WTC11 (cell line): Measurements from ENCODE around the gene FOXK1. TPM values are rescaled to one million over a fixed set of nuclear protein-coding genes. Genes with fewer than 3 reads are reported as not detected.
A peak's percentile ranks its signal among the peaks of the same experiment; 100 is the strongest.

Source experiments
- ATAC-seq: fragments of 200-7000 bp; cut with Tn5 transposase; 2 replicates; pipeline ENCODE4 v1.10.0; 2021; ENCODE audit warnings: mild to moderate bottlenecking, moderate library complexity
- CTCF ChIA-PET: fragments of 300-600 bp; sonication (Branson Sonifier 250); formaldehyde crosslinking; loops from one replicate; lab custom pipeline; 2021; ENCODE audit warnings: antibody characterized with exemption; lab: Charles Lee
- POLR2A ChIA-PET: fragments of 350-600 bp; sonication (Branson Sonifier 250); formaldehyde crosslinking; loops from one replicate; lab custom pipeline; 2021; ENCODE audit warnings: antibody characterized with exemption; lab: Charles Lee
- DNase-seq: peaks from one replicate; pipeline ENCODE4 v3.0.0; 2021; ENCODE audit warnings: low spot score
- H3K27ac Mint-ChIP-seq: 2 replicates; pipeline ENCODE4 v1.8.0; 2021; ENCODE audit warnings: mixed read lengths
- H3K27me3 Mint-ChIP-seq: 2 replicates; pipeline ENCODE4 v1.8.0; 2021; ENCODE audit warnings: low read depth, mild to moderate bottlenecking, moderate library complexity, mixed read lengths
- H3K36me3 Mint-ChIP-seq: 2 replicates; pipeline ENCODE4 v1.8.0; 2021; ENCODE audit warnings: mixed read lengths
- H3K4me1 Mint-ChIP-seq: 2 replicates; pipeline ENCODE4 v1.8.0; 2022; ENCODE audit warnings: mixed read lengths
- H3K4me3 Mint-ChIP-seq: 2 replicates; pipeline ENCODE4 v1.8.0; 2021; ENCODE audit warnings: mild to moderate bottlenecking, moderate library complexity, mixed read lengths
- H3K9me3 Mint-ChIP-seq: 2 replicates; pipeline ENCODE4 v1.8.0; 2021; ENCODE audit warnings: mixed read lengths
- ATF6 ChIP-seq: sonication (generic); formaldehyde crosslinking; IDR thresholded peaks from 2 replicates; pipeline ENCODE4 v1.8.1; 2023; ENCODE audit warnings: mild to moderate bottlenecking, missing genetic modification reagents
- CBFB ChIP-seq: sonication (generic); formaldehyde crosslinking; IDR thresholded peaks from 2 replicates; pipeline ENCODE4 v1.8.1; 2022; ENCODE audit warnings: mild to moderate bottlenecking, low read depth, missing genetic modification reagents
- CDX4 ChIP-seq: fragments of 250-450 bp; sonication (Bioruptor Pico); IDR thresholded peaks from 2 replicates; pipeline ENCODE4 v1.9.0; 2021; ENCODE audit warnings: moderate library complexity, mild to moderate bottlenecking, inconsistent platforms, borderline replicate concordance
- E2F1 ChIP-seq: sonication (generic); formaldehyde crosslinking; IDR thresholded peaks from 2 replicates; pipeline ENCODE4 v1.8.0; 2022; ENCODE audit warnings: mild to moderate bottlenecking, missing genetic modification reagents
- ESRRA ChIP-seq: sonication (generic); formaldehyde crosslinking; IDR thresholded peaks from 2 replicates; pipeline ENCODE4 v1.8.1; 2022; ENCODE audit warnings: mild to moderate bottlenecking, missing genetic modification reagents, borderline replicate concordance
- FOXP1 ChIP-seq: sonication (generic); formaldehyde crosslinking; IDR thresholded peaks from 2 replicates; pipeline ENCODE4 v1.8.0; 2022; ENCODE audit warnings: missing genetic modification reagents, mild to moderate bottlenecking, moderate library complexity, borderline replicate concordance
- HMGA2 ChIP-seq: fragments of 250-450 bp; sonication (Bioruptor Pico); IDR thresholded peaks from 2 replicates; pipeline ENCODE4 v1.4.0; 2021; ENCODE audit warnings: mild to moderate bottlenecking, moderate library complexity
- JAZF1 ChIP-seq: fragments of 250-450 bp; sonication (Bioruptor Pico); IDR thresholded peaks from 2 replicates; pipeline ENCODE4 v1.9.0; 2021; ENCODE audit warnings: moderate library complexity, mild to moderate bottlenecking, inconsistent platforms
- JUN ChIP-seq: sonication (generic); formaldehyde crosslinking; IDR thresholded peaks from 2 replicates; pipeline ENCODE4 v1.8.0; 2023; ENCODE audit warnings: mild to moderate bottlenecking, missing genetic modification reagents
- SMAD4 ChIP-seq: sonication (generic); formaldehyde crosslinking; IDR thresholded peaks from 2 replicates; pipeline ENCODE4 v1.8.0; 2022; ENCODE audit warnings: mild to moderate bottlenecking, missing genetic modification reagents
- SP1 ChIP-seq: sonication (generic); formaldehyde crosslinking; conservative IDR thresholded peaks from 2 replicates; pipeline ENCODE4 v1.8.1; 2022; ENCODE audit warnings: missing genetic modification reagents
- TCF7 ChIP-seq: sonication (generic); formaldehyde crosslinking; IDR thresholded peaks from 2 replicates; pipeline ENCODE4 v1.8.0; 2022; ENCODE audit warnings: mild to moderate bottlenecking, low read depth, missing genetic modification reagents, moderate library complexity
- TEAD1 ChIP-seq: sonication (generic); formaldehyde crosslinking; IDR thresholded peaks from 2 replicates; pipeline ENCODE4 v1.8.0; 2022; ENCODE audit warnings: mild to moderate bottlenecking, missing genetic modification reagents
- USF2 ChIP-seq: sonication (generic); formaldehyde crosslinking; IDR thresholded peaks from 2 replicates; pipeline ENCODE4 v1.8.1; 2023; ENCODE audit warnings: mild to moderate bottlenecking, missing genetic modification reagents, moderate library complexity
- ZNF396 ChIP-seq: fragments of 250-450 bp; sonication (Bioruptor Pico); IDR thresholded peaks from 2 replicates; pipeline ENCODE4 v1.8.0; 2021; ENCODE audit warnings: mild to moderate bottlenecking, moderate library complexity, borderline replicate concordance
- total RNA-seq: library from RNA; stranded (reverse); gene quantifications from 3 replicates; pipeline ENCODE4 v1.2.3, GENCODE V29; 2021
- TF ChIP-seq, protein P1 (sequence below): sonication (generic); formaldehyde crosslinking; IDR thresholded peaks from 2 replicates; pipeline ENCODE4 v1.8.1; 2023; ENCODE audit warnings: mild to moderate bottlenecking, missing genetic modification reagents, borderline replicate concordance
- TF ChIP-seq, protein P2 (sequence below): sonication (generic); formaldehyde crosslinking; IDR thresholded peaks from 2 replicates; pipeline ENCODE4 v1.8.1; 2022; ENCODE audit warnings: missing genetic modification reagents, borderline replicate concordance
- TF ChIP-seq, protein P3 (sequence below): sonication (generic); formaldehyde crosslinking; conservative IDR thresholded peaks from 2 replicates; pipeline ENCODE4 v1.8.1; 2023; ENCODE audit warnings: mild to moderate bottlenecking, low read depth, missing genetic modification reagents, moderate library complexity
- TF ChIP-seq, protein P4 (sequence below): sonication (generic); formaldehyde crosslinking; IDR thresholded peaks from 2 replicates; pipeline ENCODE4 v1.8.0; 2022; ENCODE audit warnings: mild to moderate bottlenecking, missing genetic modification reagents

The FOXK1 gene
- total RNA-seq, 1 experiment from 2014 or later: 21.9 TPM

GRCh38 chr7:4716946-4717795, 35.1 kb downstream of the FOXK1 start:
- no peak overlapping the region for H3K27ac Mint-ChIP-seq
- TF ChIP-seq ESRRA (CRISPR knock-in tag) (no peak), JUN (no peak), TCF7 (no peak), FOXP1 (CRISPR knock-in tag) (0 out of 2 replicates have a peak, but pooled peaks have one; percentile 47), USF2 (CRISPR knock-in tag) (no peak)
- TF ChIP-seq, all 79 proteins: peak for 1
- DNase-seq (no peak), ATAC-seq (no peak)
- Mint-ChIP-seq H3K36me3 (peaks cover 25% of the 10 kb centered on the region), H3K4me1 (peaks cover 10% of the 10 kb centered on the region; the same call in 1 of the 2 replicates), H3K4me3 (no peak overlapping the region), H3K27me3 (peaks cover 45% of the 10 kb centered on the region), H3K9me3 (peaks cover 11% of the 10 kb centered on the region)
- ChIA-PET CTCF (interaction anchor here (1.3 kb wide), 2 partner anchors 37 to 81 kb away, joined by 3 to 4 read pairs; no protein-coding TSS in a partner anchor), POLR2A (no interaction called here)

DNA sequence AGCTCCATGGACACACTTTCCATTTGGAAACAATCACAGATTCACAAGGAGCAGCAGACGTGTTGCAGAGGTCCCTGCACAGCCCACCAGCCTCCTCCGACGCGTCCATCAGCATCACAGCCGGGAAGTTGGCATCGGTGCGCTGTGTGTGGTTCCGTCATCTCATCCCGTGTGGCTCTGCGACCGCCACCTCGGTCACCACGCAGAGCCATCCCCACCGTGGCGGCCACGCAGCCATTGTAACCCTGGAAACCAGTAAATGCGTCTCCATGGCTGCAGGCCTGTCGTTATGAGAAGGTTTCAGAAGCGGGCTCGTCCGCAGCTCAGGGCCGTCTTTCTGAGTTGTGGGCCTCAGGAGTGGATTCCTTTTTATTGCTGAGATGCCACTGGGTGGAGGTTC, 36.0 kb downstream of the FOXK1 start:
- H3K4me3 Mint-ChIP-seq: no peak overlapping the region
- peaks cover 36% of the 10 kb centered on the region for H3K27me3 Mint-ChIP-seq
- 0 out of 2 replicates have a peak, but pooled peaks cover 7% of the 10 kb centered on the region for H3K4me1 Mint-ChIP-seq
- no peak overlapping the region for H3K27ac Mint-ChIP-seq
- peaks cover 11% of the 10 kb centered on the region for H3K9me3 Mint-ChIP-seq
- peaks cover 25% of the 10 kb centered on the region for H3K36me3 Mint-ChIP-seq
- ATAC-seq: no peak
- no peak for DNase-seq
- ChIA-PET POLR2A (no interaction called here), CTCF (interaction anchor here (1.3 kb wide), 1 partner anchor 36 kb away, joined by 3 read pairs; no protein-coding TSS in a partner anchor)
- TF ChIP-seq, protein P1, sequence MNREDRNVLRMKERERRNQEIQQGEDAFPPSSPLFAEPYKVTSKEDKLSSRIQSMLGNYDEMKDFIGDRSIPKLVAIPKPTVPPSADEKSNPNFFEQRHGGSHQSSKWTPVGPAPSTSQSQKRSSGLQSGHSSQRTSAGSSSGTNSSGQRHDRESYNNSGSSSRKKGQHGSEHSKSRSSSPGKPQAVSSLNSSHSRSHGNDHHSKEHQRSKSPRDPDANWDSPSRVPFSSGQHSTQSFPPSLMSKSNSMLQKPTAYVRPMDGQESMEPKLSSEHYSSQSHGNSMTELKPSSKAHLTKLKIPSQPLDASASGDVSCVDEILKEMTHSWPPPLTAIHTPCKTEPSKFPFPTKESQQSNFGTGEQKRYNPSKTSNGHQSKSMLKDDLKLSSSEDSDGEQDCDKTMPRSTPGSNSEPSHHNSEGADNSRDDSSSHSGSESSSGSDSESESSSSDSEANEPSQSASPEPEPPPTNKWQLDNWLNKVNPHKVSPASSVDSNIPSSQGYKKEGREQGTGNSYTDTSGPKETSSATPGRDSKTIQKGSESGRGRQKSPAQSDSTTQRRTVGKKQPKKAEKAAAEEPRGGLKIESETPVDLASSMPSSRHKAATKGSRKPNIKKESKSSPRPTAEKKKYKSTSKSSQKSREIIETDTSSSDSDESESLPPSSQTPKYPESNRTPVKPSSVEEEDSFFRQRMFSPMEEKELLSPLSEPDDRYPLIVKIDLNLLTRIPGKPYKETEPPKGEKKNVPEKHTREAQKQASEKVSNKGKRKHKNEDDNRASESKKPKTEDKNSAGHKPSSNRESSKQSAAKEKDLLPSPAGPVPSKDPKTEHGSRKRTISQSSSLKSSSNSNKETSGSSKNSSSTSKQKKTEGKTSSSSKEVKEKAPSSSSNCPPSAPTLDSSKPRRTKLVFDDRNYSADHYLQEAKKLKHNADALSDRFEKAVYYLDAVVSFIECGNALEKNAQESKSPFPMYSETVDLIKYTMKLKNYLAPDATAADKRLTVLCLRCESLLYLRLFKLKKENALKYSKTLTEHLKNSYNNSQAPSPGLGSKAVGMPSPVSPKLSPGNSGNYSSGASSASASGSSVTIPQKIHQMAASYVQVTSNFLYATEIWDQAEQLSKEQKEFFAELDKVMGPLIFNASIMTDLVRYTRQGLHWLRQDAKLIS (CRISPR knock-in tag): no peak
- TF ChIP-seq SMAD4 (CRISPR knock-in tag): no peak
- no peak for TF ChIP-seq HMGA2 (CRISPR knock-in tag)
- no peak for TF ChIP-seq TEAD1 (CRISPR knock-in tag)
- TF ChIP-seq, protein P2, sequence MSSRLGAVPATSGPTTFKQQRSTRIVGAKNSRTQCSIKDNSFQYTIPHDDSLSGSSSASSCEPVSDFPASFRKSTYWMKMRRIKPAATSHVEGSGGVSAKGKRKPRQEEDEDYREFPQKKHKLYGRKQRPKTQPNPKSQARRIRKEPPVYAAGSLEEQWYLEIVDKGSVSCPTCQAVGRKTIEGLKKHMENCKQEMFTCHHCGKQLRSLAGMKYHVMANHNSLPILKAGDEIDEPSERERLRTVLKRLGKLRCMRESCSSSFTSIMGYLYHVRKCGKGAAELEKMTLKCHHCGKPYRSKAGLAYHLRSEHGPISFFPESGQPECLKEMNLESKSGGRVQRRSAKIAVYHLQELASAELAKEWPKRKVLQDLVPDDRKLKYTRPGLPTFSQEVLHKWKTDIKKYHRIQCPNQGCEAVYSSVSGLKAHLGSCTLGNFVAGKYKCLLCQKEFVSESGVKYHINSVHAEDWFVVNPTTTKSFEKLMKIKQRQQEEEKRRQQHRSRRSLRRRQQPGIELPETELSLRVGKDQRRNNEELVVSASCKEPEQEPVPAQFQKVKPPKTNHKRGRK (CRISPR knock-in tag): no peak
- TF ChIP-seq CDX4 (CRISPR knock-in tag): no peak
- TF ChIP-seq, protein P3, sequence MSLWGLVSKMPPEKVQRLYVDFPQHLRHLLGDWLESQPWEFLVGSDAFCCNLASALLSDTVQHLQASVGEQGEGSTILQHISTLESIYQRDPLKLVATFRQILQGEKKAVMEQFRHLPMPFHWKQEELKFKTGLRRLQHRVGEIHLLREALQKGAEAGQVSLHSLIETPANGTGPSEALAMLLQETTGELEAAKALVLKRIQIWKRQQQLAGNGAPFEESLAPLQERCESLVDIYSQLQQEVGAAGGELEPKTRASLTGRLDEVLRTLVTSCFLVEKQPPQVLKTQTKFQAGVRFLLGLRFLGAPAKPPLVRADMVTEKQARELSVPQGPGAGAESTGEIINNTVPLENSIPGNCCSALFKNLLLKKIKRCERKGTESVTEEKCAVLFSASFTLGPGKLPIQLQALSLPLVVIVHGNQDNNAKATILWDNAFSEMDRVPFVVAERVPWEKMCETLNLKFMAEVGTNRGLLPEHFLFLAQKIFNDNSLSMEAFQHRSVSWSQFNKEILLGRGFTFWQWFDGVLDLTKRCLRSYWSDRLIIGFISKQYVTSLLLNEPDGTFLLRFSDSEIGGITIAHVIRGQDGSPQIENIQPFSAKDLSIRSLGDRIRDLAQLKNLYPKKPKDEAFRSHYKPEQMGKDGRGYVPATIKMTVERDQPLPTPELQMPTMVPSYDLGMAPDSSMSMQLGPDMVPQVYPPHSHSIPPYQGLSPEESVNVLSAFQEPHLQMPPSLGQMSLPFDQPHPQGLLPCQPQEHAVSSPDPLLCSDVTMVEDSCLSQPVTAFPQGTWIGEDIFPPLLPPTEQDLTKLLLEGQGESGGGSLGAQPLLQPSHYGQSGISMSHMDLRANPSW (CRISPR knock-in tag): no peak
- no peak for TF ChIP-seq CBFB (CRISPR knock-in tag)
- TF ChIP-seq ATF6 (CRISPR knock-in tag): no peak
- TF ChIP-seq TCF7: no peak
- no peak for TF ChIP-seq E2F1 (CRISPR knock-in tag)
- TF ChIP-seq, protein P4, sequence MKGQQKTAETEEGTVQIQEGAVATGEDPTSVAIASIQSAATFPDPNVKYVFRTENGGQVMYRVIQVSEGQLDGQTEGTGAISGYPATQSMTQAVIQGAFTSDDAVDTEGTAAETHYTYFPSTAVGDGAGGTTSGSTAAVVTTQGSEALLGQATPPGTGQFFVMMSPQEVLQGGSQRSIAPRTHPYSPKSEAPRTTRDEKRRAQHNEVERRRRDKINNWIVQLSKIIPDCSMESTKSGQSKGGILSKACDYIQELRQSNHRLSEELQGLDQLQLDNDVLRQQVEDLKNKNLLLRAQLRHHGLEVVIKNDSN: no peak
- TF ChIP-seq SP1 (CRISPR knock-in tag): no peak
- no peak for TF ChIP-seq JAZF1 (CRISPR knock-in tag)
- no peak for TF ChIP-seq ZNF396 (CRISPR knock-in tag)
